CD4-positive, alpha-beta T cell treated with Interleukin-17A for 4 hours (primary cell): ENCODE data around the gene C2orf49.
"Not testable (repeated sequence)": the region's sequence is repeated elsewhere in the genome, so short reads cannot be mapped to it uniquely, and the experiment has no call there.

ENCODE experiments used
- DNase-seq: peaks from one replicate; pipeline ENCODE4 v3.0.0-alpha.2; 2020; ENCODE audit warnings: mixed read lengths

C2orf49 gene

DNA sequence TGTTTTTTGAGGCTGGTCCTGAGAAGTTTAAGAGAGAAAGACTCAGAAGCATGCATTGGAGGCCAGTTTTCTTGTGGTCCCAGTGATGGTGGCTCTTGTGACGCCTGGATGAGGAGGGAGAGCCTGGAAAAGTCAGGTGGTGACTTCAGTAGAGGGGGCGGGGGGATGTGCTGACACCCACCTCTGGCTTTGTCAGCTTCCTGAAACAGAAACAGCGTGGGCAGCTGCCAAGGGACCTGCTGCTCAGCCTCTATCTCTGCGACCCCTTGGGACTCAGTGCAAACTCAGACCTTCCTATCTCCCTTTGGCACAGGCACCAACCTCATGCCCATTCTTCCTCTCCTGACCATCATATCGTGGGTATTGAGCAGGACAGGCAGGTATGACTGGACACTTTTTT, 14.2 kb upstream of the C2orf49 start:
- DNase-seq: no peak

- DNase-seq: no peak
Observed at GRCh38 chr2:105324101-105324500, 13.2 kb upstream of the C2orf49 start.

DNA sequence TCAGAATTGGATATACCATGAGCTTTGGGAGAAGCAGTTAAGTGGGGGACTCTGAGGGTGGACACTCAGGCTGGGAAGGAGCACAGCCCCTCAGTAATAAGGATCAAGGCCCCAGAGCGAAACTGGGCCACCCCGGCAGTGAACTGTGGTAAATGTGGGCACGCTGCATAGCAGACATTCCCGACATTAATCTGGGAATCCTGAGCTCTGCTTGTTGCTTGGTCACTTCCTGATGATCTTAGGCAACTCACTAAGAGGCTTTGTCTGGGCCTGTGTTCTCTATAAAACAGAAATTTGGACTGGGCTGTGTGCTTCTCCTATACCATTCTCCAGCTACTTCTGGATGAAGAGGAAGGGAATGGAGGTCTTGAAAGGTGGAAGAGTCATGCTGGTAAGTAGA, 12.6 kb upstream of the C2orf49 start:
- DNase-seq: no peak

GRCh38 chr2:105325389-105325963, 11.9 kb upstream of the C2orf49 start:
- no peak for DNase-seq

- not testable (repeated sequence) for DNase-seq
Observed at GRCh38 chr2:105327271-105327670, 10.1 kb upstream of the C2orf49 start.

- DNase-seq: no peak
Observed at GRCh38 chr2:105327690-105328089, 9.7 kb upstream of the C2orf49 start.

- peak; percentile 11 for DNase-seq
Observed at GRCh38 chr2:105328281-105329196, 8.8 kb upstream of the C2orf49 start.

GRCh38 chr2:105329197-105329554, 8.2 kb upstream of the C2orf49 start:
- no peak for DNase-seq

DNA sequence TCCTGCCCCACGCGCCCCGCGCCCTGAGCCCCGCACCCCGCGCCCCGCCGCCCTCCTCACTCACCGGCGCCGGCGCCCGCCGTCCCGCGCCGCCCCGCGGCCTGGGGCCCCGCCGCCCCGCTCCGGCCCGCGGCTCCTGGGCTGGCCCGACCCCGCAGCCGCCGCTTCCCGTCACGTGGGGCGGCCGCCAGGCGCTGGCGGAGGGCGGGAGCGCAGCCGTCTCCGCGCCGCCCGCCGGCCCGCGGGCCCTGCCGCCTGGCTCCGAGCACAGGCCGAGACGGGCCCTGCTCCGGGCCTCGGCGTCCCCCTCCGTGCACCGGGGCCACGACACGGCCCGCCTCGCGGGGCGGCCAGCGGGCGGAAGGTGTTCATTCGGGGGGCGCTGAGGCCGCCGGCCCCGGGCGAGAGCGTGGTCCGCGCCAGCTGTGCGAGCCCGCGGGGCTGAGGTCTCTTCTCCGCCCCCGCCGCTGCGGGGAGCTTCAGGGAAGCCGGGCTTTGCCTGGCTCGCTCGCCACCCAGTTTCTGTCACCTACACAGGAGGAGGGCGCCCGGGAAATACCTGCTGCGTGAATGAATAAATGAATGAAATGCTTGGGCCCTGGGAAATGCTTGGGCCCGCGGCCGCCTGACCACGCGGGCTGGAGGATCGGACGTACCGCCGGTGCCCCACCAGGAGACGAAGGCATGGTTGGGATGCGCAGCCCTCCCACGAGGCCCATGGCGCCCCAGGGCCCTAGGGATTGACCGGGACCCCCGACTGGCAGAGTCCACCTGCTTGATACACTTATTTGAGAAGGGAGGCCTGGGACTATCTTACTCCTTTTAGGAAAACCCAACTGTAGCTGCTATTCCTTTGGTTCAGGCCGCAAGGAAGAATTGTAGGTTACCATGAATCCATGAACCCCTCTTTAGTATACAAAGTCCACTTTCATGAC, 7.5 kb upstream of the C2orf49 start, which contains the start of gene TGFBRAP1:
TGFBRAP1 (minus strand) TSS at position 175 of the 935 bp plus-strand sequence. CDS start 21,434 bp downstream, outside the sequence.
- DNase-seq: peak; percentile 69

- DNase-seq: no peak
Observed at GRCh38 chr2:105330681-105331375, 6.5 kb upstream of the C2orf49 start.

GRCh38 chr2:105334211-105334610, 3.1 kb upstream of the C2orf49 start:
- no peak for DNase-seq

DNA sequence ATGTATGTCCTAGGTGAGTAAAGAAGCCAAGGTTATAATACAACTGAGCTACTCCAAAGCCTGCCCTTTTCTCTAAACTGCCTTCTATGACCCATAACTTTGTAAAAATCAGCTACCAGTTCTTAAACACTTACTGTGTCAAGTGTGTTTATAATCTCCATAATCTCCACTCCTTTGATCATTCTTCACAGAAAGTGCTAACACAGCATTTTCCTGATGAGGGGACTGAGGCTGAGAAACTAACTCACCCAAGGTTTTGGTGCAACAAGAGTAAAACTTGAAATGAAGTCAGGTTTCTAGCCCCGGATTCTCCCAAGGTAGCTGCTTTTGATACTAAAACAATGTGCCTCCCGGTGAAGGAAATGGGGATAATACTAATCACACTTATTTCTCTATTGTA, 1.9 kb upstream of the C2orf49 start:
- no peak for DNase-seq

DNA sequence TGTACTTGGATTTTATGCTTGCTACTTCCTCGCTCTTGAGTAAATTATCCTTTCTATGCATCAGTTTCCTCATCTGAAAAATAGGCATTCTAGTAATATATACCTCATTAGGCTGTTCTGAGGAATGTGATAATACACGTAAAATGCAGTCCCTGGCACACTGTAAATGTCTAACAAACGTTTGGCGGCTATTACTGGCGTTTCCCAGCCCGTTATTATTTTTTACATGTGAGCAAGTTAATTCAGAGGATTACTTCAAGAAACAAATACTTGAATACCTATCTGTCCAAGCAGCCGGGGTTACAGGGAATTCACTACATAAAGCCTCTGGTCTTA, 586 bp upstream of the C2orf49 start:
- DNase-seq: no peak

GRCh38 chr2:105338020-105338385, 663 bp downstream of the C2orf49 start:
- no peak for DNase-seq

GRCh38 chr2:105339414-105339813, 2.1 kb downstream of the C2orf49 start:
- DNase-seq: no peak

DNA sequence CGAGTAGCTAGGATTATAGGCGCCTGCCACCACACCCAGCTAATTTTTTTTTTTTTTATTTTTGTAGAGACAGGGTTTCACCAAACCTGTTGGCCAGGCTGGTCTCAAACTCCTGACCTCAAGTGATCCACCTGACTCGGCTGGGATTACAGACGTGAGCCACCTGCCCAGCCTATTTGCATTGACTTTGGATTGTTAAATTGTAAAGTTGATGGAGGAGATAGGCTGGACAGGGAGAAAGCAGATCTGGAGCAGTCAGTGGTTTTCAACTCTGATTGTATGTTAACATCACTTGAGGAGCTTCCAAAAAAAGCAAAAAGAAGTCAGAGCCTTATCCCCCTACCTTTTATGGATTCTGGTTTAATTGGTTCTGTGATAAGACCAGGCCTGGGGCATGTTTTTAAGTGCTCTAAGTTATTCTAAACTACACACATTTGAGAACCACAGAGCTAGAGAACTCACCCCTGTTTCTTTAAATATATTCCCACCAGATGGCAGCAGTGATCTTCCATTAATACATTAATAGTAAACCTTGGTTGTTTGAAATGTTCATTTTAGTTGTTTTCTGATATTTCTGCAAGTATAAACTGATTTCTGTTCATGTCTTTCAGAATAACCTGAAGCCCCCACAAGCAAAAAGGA, 7.5 kb downstream of the C2orf49 start:
- DNase-seq: no peak

DNA sequence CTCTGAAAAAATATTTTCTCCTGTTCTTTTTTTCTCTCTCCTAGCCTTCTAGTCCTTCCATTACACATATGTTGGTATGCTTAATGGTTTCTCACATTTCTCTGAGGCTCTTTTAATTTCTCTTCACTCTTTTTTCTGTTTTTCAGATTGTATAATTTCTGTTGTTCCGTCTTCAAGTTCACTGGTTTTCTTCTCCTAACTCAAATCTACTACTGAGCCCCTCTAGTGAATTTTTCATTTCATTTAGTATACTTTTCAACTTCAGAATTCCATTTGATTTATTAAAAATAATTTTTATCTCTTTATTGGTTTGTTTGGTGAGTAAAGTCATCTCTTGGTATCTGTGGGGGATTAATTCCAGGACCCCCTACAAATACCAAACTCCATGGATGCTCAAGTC, 19.8 kb downstream of the C2orf49 start:
- DNase-seq: no peak

GRCh38 chr2:105358593-105358992, 21.3 kb downstream of the C2orf49 start:
- DNase-seq: no peak

GRCh38 chr2:105361102-105361889, 24.0 kb downstream of the C2orf49 start:
- peak; percentile 72 for DNase-seq

GRCh38 chr2:105362862-105363591, 25.7 kb downstream of the C2orf49 start:
- DNase-seq: peak; percentile 13
